Measurements from ENCODE around the gene KHNYN.
"Not testable (repeated sequence)": the region's sequence is repeated elsewhere in the genome, so short reads cannot be mapped to it uniquely, and the experiment has no call there.

The KHNYN gene

DNA sequence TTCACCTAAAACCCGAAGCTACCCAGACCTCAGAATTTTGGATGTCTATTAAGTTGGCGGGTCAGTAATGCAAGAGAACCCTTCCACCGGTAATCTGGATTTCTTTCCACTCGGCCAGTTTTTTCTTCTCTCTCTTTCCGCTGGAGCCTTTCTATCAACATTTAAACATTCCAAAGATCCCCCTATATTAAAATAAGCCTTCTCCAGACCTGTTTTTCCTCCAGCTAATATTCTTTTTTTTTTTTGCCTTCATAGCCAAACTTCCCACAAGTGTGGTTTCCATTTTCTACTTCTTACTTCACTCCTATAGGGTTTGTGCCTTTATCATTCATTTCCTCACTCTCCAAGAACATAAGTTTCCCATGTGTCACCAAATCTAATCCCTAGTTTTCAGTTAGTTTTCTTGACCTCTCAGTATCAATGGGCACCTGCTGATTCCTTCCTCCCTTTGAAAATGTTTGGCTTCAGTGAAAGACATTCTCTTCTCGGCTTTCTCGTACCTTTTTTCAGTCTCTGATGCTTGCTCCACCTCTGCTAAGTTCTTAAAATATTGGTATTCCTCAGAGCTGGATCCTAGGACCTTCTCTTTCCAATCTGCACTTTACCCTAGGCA, 13.4 kb downstream of the KHNYN start:
- DNase-seq (ENCODE audit: extremely low spot score) = no peak
- ChIA-PET POLR2A (interaction anchor here (1.4 to 3.1 kb wide), 5 partner anchors 13 to 302 kb away, joined by 3 to 46 read pairs (median 7); partner anchors contain the start of genes CBLN3, EMC9 and KHNYN), CTCF (interaction anchor here (0.6 to 4.0 kb wide), 3 partner anchors 12 to 135 kb away, joined by 3 to 31 read pairs (median 6); partner anchors contain the start of gene CIDEB)
- TF ChIP-seq SP1 (IDR thresholded peaks at IDR 0.05) (no peak), NFRKB (IDR thresholded peaks at IDR 0.05) (no peak), ELF4 (IDR thresholded peaks at IDR 0.05) (no peak), ZNF384 (IDR thresholded peaks at IDR 0.05) (no peak), CTBP1 (IDR thresholded peaks at IDR 0.05; ENCODE audit: borderline replicate concordance) (no peak), SUZ12 (IDR thresholded peaks at IDR 0.05) (no peak), L3MBTL2 (conservative IDR thresholded peaks at IDR 0.05) (no peak), HDGF (IDR thresholded peaks at IDR 0.05; ENCODE audit: borderline replicate concordance) (no peak), FOXK2 (IDR thresholded peaks at IDR 0.05) (no peak), BHLHE40 (IDR thresholded peaks at IDR 0.05; ENCODE audit: borderline replicate concordance) (no peak), ARNT (IDR thresholded peaks at IDR 0.05) (no peak), FOXA1 (IDR thresholded peaks at IDR 0.05) (no peak), TARDBP (IDR thresholded peaks at IDR 0.05) (no peak), PKNOX1 (IDR thresholded peaks at IDR 0.05) (no peak)

GRCh38 chr14:24450828-24451227, 21.1 kb downstream of the KHNYN start:
- DNase-seq (ENCODE audit: extremely low spot score); CTCF ChIA-PET; POLR2A ChIA-PET: not testable (repeated sequence)

- ChIA-PET CTCF (no interaction called here), POLR2A (no interaction called here)
- no peak for DNase-seq (ENCODE audit: extremely low spot score)
- TF ChIP-seq TARDBP (IDR thresholded peaks at IDR 0.05) = no peak
- no peak for TF ChIP-seq FOXK2 (IDR thresholded peaks at IDR 0.05)
- no peak for TF ChIP-seq ARNT (IDR thresholded peaks at IDR 0.05)
- no peak for TF ChIP-seq ELF4 (IDR thresholded peaks at IDR 0.05)
- TF ChIP-seq BHLHE40 (IDR thresholded peaks at IDR 0.05; ENCODE audit: borderline replicate concordance) = no peak
- no peak for TF ChIP-seq NFRKB (IDR thresholded peaks at IDR 0.05)
- no peak for TF ChIP-seq FOXA1 (IDR thresholded peaks at IDR 0.05)
- no peak for TF ChIP-seq SUZ12 (IDR thresholded peaks at IDR 0.05)
- TF ChIP-seq FOXM1 (IDR thresholded peaks at IDR 0.05; ENCODE audit: borderline replicate concordance) = no peak
- no peak for TF ChIP-seq SP1 (IDR thresholded peaks at IDR 0.05)
- no peak for TF ChIP-seq PKNOX1 (IDR thresholded peaks at IDR 0.05)
- TF ChIP-seq HDGF (IDR thresholded peaks at IDR 0.05; ENCODE audit: borderline replicate concordance) = no peak
- no peak for TF ChIP-seq LEF1 (IDR thresholded peaks at IDR 0.05; ENCODE audit: borderline replicate concordance)
- TF ChIP-seq CTBP1 (IDR thresholded peaks at IDR 0.05; ENCODE audit: borderline replicate concordance) = no peak
- TF ChIP-seq ZNF384 (IDR thresholded peaks at IDR 0.05) = no peak
- no peak for TF ChIP-seq L3MBTL2 (conservative IDR thresholded peaks at IDR 0.05)
Observed at GRCh38 chr14:24456980-24457379, 27.2 kb downstream of the KHNYN start.

DNA sequence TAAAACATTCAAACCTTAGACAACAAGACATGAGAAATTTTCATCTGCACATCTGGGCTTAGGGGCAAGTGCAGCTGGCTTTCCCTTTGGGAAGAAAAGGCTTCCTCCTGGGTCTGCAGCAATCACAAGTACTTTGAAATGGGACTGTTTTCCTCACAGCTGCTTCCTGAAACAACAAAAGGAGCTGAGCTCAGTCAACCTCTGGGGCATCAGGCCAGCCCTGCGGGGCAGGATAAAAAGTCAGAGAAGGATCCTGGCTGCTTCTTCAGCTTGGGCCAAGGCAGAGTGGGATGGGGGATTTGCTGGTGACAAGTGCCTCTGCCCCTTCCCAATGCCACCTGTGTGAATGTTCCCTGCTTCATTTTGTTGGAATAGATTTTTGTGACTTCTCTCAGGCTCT, 29.0 kb downstream of the KHNYN start:
- no peak for DNase-seq (ENCODE audit: extremely low spot score)
- ChIA-PET CTCF (no interaction called here), POLR2A (interaction anchor here (2.8 kb wide), 1 partner anchor 16 kb away, joined by 14 read pairs; the partner anchor contains the start of gene SDR39U1)
- TF ChIP-seq BHLHE40 (IDR thresholded peaks at IDR 0.05; ENCODE audit: borderline replicate concordance) (no peak), L3MBTL2 (conservative IDR thresholded peaks at IDR 0.05) (no peak), ARNT (IDR thresholded peaks at IDR 0.05) (no peak), NFRKB (IDR thresholded peaks at IDR 0.05) (no peak), FOXM1 (IDR thresholded peaks at IDR 0.05; ENCODE audit: borderline replicate concordance) (no peak), LEF1 (IDR thresholded peaks at IDR 0.05; ENCODE audit: borderline replicate concordance) (no peak), ELF4 (IDR thresholded peaks at IDR 0.05) (no peak), PKNOX1 (IDR thresholded peaks at IDR 0.05) (no peak), CTBP1 (IDR thresholded peaks at IDR 0.05; ENCODE audit: borderline replicate concordance) (no peak), ZNF384 (IDR thresholded peaks at IDR 0.05) (no peak), TARDBP (IDR thresholded peaks at IDR 0.05) (no peak), SUZ12 (IDR thresholded peaks at IDR 0.05) (no peak), SP1 (IDR thresholded peaks at IDR 0.05) (no peak), HDGF (IDR thresholded peaks at IDR 0.05; ENCODE audit: borderline replicate concordance) (no peak), FOXK2 (IDR thresholded peaks at IDR 0.05) (no peak), FOXA1 (IDR thresholded peaks at IDR 0.05) (no peak)

DNA sequence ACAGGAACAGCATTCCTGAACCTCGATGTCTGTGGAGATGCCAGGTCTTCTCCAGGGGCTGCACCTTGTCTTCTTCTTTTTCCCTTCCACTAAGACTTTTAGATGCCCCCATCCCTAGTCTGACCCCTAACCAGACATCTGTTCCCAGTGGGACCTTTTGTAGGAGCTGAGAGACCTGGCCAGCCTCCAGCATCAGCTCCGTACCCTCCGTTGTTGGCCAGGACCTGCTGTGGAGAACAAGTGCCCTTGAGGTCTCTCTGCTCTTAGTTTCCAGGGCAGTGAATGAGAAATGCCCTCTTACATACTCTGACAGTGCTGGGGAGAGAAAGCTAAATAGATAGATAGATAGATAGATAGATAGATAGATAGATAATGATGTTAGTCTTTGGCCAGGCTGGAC, 29.6 kb downstream of the KHNYN start:
- ChIA-PET CTCF (no interaction called here), POLR2A (interaction anchor here (2.8 kb wide), 1 partner anchor 17 kb away, joined by 14 read pairs; the partner anchor contains the start of gene SDR39U1)
- TF ChIP-seq SUZ12 (IDR thresholded peaks at IDR 0.05) (no peak), ZNF384 (IDR thresholded peaks at IDR 0.05) (no peak), L3MBTL2 (conservative IDR thresholded peaks at IDR 0.05) (no peak), NFRKB (IDR thresholded peaks at IDR 0.05) (no peak), CTBP1 (IDR thresholded peaks at IDR 0.05; ENCODE audit: borderline replicate concordance) (no peak), ARNT (IDR thresholded peaks at IDR 0.05) (no peak), LEF1 (IDR thresholded peaks at IDR 0.05; ENCODE audit: borderline replicate concordance) (no peak), HDGF (IDR thresholded peaks at IDR 0.05; ENCODE audit: borderline replicate concordance) (no peak), TARDBP (IDR thresholded peaks at IDR 0.05) (no peak), ELF4 (IDR thresholded peaks at IDR 0.05) (no peak), PKNOX1 (IDR thresholded peaks at IDR 0.05) (no peak), FOXK2 (IDR thresholded peaks at IDR 0.05) (no peak), FOXA1 (IDR thresholded peaks at IDR 0.05) (no peak), SP1 (IDR thresholded peaks at IDR 0.05) (no peak), FOXM1 (IDR thresholded peaks at IDR 0.05; ENCODE audit: borderline replicate concordance) (no peak)
- no peak for DNase-seq (ENCODE audit: extremely low spot score)
